Smooth muscle cell of trachea (primary cell): Measurements from ENCODE around the gene ZMPSTE24. TPM values are rescaled to one million over a fixed set of nuclear protein-coding genes. Genes with fewer than 3 reads are reported as not detected.

ENCODE experiments used
- total RNA-seq: library from RNA; depleted of rRNA; stranded (reverse); fragments of >200 nt; gene quantifications from 2 replicates; pipeline ENCODE4 v1.2.1, GENCODE V29; 2014

ZMPSTE24 gene
- 72.1 and 85.4 TPM in 2 replicates for total RNA-seq

DNA sequence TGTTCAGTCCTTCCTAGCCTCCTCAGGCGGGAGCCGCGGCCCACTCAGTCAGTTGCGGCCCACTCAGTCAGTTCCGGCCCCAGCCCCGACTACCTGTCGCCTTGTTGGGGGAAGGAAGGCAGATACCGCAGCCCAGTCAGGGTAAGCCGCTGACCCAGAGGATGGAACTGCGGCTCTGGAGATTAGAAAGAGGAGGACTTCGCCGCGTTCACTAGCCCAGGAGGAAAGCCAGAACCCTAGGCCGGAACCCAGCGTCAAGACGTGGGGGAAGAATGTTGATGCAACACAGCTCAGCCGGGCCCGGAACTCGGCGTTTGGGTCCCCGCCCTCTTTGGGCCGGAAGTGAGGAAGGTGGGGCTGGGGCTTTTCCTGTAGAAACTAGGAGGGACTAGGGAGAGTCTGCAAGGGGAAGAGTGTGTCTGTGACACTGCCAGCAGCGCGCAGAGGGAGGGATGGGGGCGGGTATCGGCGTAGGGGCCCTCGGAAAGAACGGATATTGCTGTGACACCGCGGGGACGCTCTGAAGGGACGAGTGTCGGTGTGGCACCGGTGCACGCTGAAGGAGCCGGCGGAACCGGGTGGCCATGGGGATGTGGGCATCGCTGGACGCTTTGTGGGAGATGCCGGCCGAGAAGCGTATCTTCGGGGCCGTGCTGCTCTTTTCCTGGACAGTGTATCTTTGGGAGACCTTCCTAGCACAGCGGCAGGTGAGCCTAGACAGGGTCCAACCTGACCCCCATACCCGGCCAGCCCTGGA is at the start of gene ZMPSTE24:
Gene ZMPSTE24 (plus strand): TSS at position 549 of the 757 bp plus-strand sequence. CDS start 36 bp downstream, at position 585.

DNA sequence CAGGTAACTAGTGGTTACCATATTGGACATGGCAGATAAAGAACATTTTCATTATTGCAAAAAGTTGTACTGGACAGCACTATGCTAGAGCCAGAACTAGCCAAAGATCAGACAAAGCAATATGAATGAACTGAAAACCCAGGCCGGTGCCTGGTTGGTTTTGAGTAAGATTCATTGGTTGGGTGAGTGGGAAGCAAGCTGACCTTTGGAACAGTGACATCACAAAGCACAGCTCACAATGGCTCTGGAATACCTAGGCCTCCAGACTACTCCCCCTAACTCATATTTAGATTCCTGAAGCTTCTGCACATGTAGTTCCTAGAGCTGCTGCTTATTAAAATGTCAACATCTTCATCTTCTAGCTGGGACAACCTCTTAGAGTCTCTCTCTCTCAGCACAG is 10.4 kb upstream of the ZMPSTE24 start, which contains the start of gene TMCO2:
Gene TMCO2 (plus strand): TSS at position 283 of the 400 bp plus-strand sequence. CDS start 57 bp downstream, at position 340.

DNA sequence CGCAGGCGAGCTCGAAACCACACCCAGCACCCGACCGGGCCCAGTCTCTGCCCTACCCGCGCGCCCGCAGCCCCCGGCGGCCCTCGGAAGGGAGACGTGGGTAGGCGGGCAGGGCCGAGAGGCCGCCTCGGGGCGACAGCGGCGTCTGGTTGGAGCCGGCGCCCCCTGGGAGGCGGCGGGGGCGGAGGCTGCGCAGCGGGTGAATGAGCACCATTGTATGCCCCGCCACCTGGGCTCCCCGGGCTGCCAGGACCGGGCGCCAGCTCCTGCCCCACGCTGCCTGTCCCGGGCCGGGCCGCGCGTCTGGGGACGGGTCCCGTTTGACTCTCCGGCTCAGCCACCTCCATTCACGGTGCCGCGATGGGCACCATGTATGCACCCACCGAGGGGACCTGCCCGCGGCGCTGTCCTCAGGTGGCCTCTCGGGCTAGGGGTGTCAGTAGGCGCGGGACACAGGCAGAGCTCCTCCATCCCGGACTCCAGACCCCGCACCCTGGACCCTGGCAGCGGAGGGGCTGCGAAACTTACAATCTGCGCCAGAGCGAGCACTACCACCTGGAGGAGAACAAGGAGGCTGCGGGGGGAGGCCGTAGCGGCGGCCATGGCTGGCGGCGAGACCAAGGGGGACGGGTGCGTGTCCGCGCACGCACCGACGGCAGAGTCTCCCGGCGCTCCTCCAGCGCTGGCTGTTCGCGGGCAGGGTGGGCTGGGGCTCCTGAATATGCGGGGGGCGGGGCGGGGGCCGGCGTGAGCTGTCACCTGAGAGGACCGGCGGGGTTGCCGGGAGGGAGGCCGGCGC is 58.8 kb downstream of the ZMPSTE24 start, which contains the start of gene COL9A2:
Gene COL9A2 (minus strand): TSS at position 692 of the 799 bp plus-strand sequence. CDS start 89 bp downstream, at position 603.

Other genes with a start within 250 kb of the ZMPSTE24 start
- gene CAP1, start 217.5 kb upstream of the ZMPSTE24 start, total RNA-seq, result 420 and 558 TPM in 2 replicates
- 49.5 and 73.4 TPM in 2 replicates for gene PPT1, start 161.0 kb upstream of the ZMPSTE24 start, total RNA-seq
- 24.6 and 29.4 TPM in 2 replicates for gene RLF, start 96.8 kb upstream of the ZMPSTE24 start, total RNA-seq
- gene TMCO2, start 10.3 kb upstream of the ZMPSTE24 start, total RNA-seq, result not detected in 2 replicates
- 2.5 and 7.1 TPM in 2 replicates for gene COL9A2, start 59.0 kb downstream of the ZMPSTE24 start, total RNA-seq
- 26.6 and 36.2 TPM in 2 replicates for gene SMAP2, start 115.5 kb downstream of the ZMPSTE24 start, total RNA-seq
- 2.2 and 3.8 TPM in 2 replicates for gene ZFP69B, start 192.2 kb downstream of the ZMPSTE24 start, total RNA-seq
- 3.6 and 3.9 TPM in 2 replicates for gene ZFP69, start 219.1 kb downstream of the ZMPSTE24 start, total RNA-seq